ENCODE data around the gene RAB34.

RAB34 gene
- total RNA-seq: 5.0 to 81.8 reads per million in 2 donors

DNA sequence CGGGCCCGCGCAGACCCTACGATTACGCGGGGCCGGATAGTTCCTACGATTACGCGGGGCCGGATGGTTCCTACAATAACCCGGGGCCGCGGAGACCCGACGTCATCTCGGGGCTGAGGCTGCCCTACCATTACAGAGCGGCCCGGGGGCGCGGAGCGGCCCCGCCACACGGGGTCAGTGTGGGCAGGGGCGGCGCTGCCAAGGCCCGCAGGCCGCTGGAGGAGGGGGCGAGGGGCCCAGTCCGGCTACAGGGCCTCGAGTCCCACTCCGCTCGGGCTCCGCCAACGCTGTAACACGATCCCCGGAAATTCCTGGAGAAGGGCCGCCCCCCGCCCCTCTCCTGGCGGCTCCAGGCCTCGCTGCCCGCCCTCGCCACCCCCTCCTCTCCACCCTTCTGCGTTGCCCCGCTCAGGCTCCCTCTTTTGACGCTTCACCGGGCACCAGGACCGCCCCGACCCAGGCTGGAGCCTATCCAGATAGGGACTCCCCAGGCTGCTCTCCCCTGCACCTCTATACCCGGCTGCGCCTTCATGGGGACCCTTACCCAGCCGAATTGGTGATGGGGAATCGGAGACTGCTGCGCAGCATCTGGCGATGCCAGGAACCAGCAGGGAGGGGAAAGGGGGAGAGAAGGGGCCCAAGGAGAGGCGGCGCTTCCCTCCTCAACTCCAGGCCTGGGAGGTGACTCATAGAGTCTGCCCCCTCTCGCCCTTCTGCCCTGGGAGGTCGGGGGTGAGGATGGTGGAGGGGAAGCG is at the start of gene RAB34:
TSS of gene RAB34 (minus strand) at position 291 of the 755 bp plus-strand sequence. CDS start 602 bp downstream, outside the sequence.
- DNase-seq: peak in 1 of 5 experiments; percentile 34

GRCh38 chr17:28765038-28765437 is 47.4 kb upstream of the RAB34 start:
- DNase-seq: no peak

DNA sequence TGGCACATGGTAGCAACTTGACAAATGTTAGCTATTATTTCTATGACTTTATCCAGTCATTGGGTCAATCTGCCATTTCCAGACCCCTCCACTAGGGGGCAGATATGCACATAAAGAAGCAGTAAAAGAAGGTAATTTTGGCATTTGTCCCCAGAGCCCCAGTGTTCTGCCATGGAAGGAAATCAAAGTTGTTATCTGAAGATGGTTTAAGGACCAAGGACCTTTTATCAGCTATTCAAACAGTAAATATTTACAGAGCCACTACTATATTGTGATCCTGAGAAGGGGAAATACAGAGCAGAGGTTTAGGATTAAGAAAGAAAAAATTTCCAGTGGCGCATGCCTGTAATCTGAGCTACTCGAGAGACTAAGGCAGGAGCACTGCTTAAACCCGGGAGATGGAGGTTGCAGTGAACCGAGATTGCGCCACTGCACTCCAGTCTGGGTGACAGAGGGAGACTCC is 46.2 kb upstream of the RAB34 start:
- peak in 4 of 5 experiments; percentile 59 to 73 (median 68) for DNase-seq

GRCh38 chr17:28763137-28763799 is 45.6 kb upstream of the RAB34 start:
- DNase-seq: peak in 1 of 5 experiments; percentile 21

GRCh38 chr17:28760601-28761562 is 43.2 kb upstream of the RAB34 start:
- no peak for DNase-seq

- no peak for DNase-seq
Measured at GRCh38 chr17:28759256-28759865, 41.7 kb upstream of the RAB34 start.

DNA sequence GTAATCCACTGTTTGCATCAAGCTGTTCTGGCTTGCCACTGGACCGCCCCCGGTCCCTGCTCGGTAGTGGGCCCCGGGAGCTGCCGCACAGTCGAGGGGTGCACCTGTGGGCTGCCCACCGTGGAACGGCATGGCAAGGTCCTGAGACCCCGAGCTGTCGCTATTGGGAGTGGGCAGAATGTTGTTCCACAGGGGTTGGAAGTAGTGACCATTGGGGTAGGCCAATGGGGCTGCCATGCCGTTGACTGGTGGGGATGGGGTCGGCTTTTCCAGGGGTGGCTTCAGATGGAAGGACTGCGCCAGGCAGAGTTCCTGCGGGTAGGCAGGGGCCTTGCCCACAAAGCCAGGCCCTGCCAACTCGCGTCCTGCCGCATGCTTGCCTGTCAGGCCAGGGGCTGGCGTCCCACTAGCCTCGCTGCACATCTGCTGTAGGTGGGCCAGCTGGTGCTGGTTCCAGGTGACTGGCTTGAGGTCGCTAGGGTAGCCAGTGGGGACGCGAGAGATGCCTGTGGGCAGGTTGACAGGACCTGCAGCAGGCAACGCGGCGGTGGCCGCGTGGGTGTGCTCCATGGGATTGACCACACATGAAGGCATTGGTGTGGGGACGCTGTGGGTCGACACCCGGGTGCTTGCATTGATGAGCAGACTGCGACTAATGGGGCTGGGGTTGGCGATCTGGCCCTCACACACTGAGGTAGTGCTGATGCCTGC is 40.9 kb upstream of the RAB34 start:
- no peak for DNase-seq

- DNase-seq: no peak
Measured at GRCh38 chr17:28756049-28756804, 38.6 kb upstream of the RAB34 start.

DNA sequence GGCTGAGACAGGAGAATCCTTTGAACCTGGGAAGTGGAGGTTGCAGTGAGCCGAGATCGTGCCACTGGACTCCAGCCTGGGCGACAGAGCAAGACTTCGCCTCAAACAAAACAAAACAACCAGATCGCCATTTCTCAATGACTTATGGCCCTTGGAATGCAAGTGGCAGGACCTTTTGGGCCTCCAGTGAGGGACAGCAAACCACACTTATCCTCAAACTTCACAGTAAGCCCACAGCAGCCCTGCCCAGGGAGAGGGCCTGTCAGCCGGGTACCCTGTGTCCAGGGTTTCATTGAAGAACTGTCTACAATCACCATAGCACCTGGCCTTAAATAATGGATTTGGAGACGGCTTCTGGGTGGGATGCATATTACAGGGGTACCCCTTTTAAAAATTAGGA is 37.8 kb upstream of the RAB34 start:
- DNase-seq: no peak

DNA sequence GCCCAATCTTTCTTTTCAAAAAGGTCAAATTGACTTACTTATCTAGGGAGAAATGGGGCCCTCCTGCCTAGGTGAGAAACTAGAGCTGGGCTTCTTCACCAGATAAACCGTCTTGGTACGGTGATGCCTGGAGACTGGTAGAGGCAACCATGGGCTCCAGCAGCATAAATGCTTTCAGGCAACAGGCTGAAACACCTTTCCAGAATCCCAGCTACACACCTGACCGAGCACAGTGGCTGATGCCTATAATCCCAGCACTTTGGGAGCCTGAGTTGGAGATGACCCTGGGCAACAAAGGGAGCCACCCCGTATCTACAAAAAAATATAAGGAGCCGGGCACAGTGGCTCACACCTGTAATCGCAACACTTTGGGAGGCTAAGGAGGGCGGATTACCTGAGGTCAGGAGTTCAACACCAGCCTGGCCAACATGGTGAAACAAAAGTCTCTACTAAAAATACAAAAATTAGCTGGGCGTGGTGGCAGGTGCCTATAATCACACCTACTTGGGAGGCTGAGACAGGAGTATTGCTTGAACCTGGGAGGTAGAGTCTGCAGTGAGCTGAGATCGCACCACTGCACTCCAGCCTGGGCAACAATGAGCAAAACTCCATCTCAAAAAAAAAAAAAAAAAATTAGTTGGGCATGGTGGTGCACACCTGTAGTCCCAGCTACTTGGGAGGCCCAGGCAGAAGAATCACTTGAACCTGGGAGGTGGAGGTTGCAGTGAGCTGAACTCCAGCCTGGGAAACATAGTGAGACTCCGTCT is 34.1 kb upstream of the RAB34 start:
- DNase-seq: no peak

DNA sequence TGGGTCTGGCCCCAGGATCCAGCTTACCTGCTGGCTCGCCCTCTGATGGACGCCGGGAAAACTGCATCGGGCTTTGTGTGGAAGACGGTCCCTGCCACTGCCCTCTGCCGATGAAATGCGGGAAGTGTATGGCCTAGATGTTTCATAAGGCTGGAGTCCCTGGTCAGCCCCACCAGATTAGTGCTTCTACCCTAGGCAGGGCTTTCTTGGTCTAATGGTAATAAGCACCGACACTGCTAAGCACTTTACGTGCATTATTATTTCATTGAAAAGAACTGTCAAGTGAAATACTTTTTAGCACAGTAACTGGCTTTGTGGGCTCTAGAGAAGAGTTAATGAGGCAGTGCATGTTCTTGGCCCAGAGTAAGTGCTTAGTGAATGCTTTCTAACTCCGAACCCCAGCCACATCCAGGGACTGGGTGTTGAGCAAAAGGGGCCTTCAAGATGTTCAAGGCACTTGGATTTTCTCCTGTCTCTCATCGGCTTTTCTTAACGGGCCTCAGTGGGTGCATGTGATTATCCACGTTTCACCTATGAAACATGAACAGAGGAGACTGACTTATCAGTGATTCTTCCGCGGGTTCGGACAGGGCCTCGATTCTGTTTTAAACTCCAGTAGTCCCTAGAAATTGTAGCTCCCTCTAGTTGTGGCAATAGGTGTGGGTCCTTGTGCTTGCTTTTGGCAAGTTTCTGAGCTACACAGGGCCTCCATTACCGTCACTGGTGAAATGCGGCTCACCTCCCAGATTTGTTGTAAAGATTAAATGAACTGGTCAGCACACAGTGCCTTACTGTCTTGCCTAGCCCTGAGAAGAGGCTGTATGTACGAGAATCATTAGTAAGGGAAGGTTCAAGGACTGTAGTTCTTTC is 32.7 kb upstream of the RAB34 start:
- DNase-seq: peak; percentile 72 to 85 (median 83)

GRCh38 chr17:28749516-28750177 is 32.0 kb upstream of the RAB34 start:
- DNase-seq: no peak

DNA sequence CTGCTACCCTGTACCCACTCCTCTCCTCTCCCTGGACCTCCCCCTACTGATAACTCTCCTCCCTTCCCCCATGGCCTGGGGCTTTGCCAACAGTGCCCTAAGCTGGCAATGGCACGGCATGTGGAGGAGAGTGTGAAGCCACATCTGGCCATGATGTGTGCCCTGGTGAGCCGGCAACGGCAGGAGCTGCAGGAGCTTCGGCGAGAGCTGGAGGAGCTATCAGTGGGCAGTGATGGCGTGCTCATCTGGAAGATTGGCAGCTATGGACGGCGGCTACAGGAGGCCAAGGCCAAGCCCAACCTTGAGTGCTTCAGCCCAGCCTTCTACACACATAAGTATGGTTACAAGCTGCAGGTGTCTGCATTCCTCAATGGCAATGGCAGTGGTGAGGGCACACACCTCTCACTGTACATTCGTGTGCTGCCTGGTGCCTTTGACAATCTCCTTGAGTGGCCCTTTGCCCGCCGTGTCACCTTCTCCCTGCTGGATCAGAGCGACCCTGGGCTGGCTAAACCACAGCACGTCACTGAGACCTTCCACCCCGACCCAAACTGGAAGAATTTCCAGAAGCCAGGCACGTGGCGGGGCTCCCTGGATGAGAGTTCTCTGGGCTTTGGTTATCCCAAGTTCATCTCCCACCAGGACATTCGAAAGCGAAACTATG is 31.3 kb upstream of the RAB34 start:
- DNase-seq: no peak

GRCh38 chr17:28747801-28748750 is 30.4 kb upstream of the RAB34 start:
- no peak for DNase-seq

- no peak for DNase-seq
Measured at GRCh38 chr17:28747051-28747691, 29.5 kb upstream of the RAB34 start.

- DNase-seq: no peak
Measured at GRCh38 chr17:28746611-28747050, 29.0 kb upstream of the RAB34 start.

Data from T-helper 2 cell (primary cell).